ENCODE measurements around the gene THNSL1. TPM values are rescaled to one million over a fixed set of nuclear protein-coding genes. Genes with fewer than 3 reads are reported as not detected.

The THNSL1 gene
- total and polyA plus RNA-seq, 4 donors: 2.0 to 8.6 (median 2.9) TPM

GRCh38 chr10:24983130-24983529 lies 33.3 kb upstream of the THNSL1 start:
- DNase-seq (no peak), ATAC-seq (ENCODE audit: insufficient read depth, low FRiP score) (no peak)
- 95 to 98% methylated on average over 4 of the region's 4 CpGs for WGBS, 2 donors
- Histone ChIP-seq H3K27ac (ENCODE audit: low read depth in 1 of 2, low read length in 1 of 2) (no peak overlapping the region), H3K27me3 (ENCODE audit: control insufficient read depth in 3 of 3, insufficient read depth in 3 of 3, low read length in 2 of 3) (no peaks in the 10 kb centered on the region), H3K36me3 (ENCODE audit: control insufficient read depth in 4 of 4, insufficient read depth in 4 of 4, low read length in 4 of 4) (no peaks in the 10 kb centered on the region), H3K4me1 (ENCODE audit: control insufficient read depth in 5 of 5, insufficient read depth in 5 of 5, low read length in 5 of 5) (peaks cover 0 to 4% (median 0%) of the 10 kb centered on the region in 5 donors), H3K9me3 (ENCODE audit: control insufficient read depth in 4 of 4, insufficient read depth in 3 of 4, low read length in 3 of 4) (no peaks in the 10 kb centered on the region), H3K4me3 (no peak overlapping the region), H3K9ac (ENCODE audit: insufficient read depth in 1 of 2, low read length in 2 of 2) (no peak overlapping the region)
- TF ChIP-seq CTCF (IDR thresholded peaks at IDR 0.05; ENCODE audit: control extremely low read depth, extremely low read depth): no peak

- H3K27me3 ChIP-seq (ENCODE audit: control insufficient read depth in 3 of 3, insufficient read depth in 3 of 3, low read length in 2 of 3): no peaks in the 10 kb centered on the region
- H3K36me3 ChIP-seq (ENCODE audit: control insufficient read depth in 4 of 4, insufficient read depth in 4 of 4, low read length in 4 of 4): no peaks in the 10 kb centered on the region
- H3K9me3 ChIP-seq (ENCODE audit: control insufficient read depth in 4 of 4, insufficient read depth in 3 of 4, low read length in 3 of 4): no peaks in the 10 kb centered on the region
- no peak overlapping the region for H3K4me3 ChIP-seq
- ATAC-seq (ENCODE audit: insufficient read depth, low FRiP score) (no peak), DNase-seq (no peak)
- peaks cover 0 to 4% (median 0%) of the 10 kb centered on the region in 5 donors for H3K4me1 ChIP-seq (ENCODE audit: control insufficient read depth in 5 of 5, insufficient read depth in 5 of 5, low read length in 5 of 5)
- 83 to 90% methylated on average over 3 of the region's 3 CpGs for WGBS, 2 donors
- no peak overlapping the region for H3K27ac ChIP-seq (ENCODE audit: low read depth in 1 of 2, low read length in 1 of 2)
- H3K9ac ChIP-seq (ENCODE audit: insufficient read depth in 1 of 2, low read length in 2 of 2): no peak overlapping the region
- TF ChIP-seq CTCF (IDR thresholded peaks at IDR 0.05; ENCODE audit: control extremely low read depth, extremely low read depth): no peak
Observed at GRCh38 chr10:24983946-24984345, 32.5 kb upstream of the THNSL1 start.

- 61 to 63% methylated on average over 3 of the region's 3 CpGs for WGBS, 2 donors
Observed at GRCh38 chr10:24984906-24985305, 31.5 kb upstream of the THNSL1 start.

More at GRCh38 chr10:24984906-24985305, 31.5 kb upstream of the THNSL1 start:
- Histone ChIP-seq H3K4me1 (ENCODE audit: control insufficient read depth in 5 of 5, insufficient read depth in 5 of 5, low read length in 5 of 5) (peaks cover 0 to 4% (median 0%) of the 10 kb centered on the region in 5 donors), H3K27me3 (ENCODE audit: control insufficient read depth in 3 of 3, insufficient read depth in 3 of 3, low read length in 2 of 3) (no peaks in the 10 kb centered on the region), H3K9ac (ENCODE audit: insufficient read depth in 1 of 2, low read length in 2 of 2) (no peak overlapping the region), H3K27ac (ENCODE audit: low read depth in 1 of 2, low read length in 1 of 2) (peak overlapping the region in 1 of 2 donors; percentile 18), H3K36me3 (ENCODE audit: control insufficient read depth in 4 of 4, insufficient read depth in 4 of 4, low read length in 4 of 4) (no peaks in the 10 kb centered on the region), H3K4me3 (no peak overlapping the region), H3K9me3 (ENCODE audit: control insufficient read depth in 4 of 4, insufficient read depth in 3 of 4, low read length in 3 of 4) (no peaks in the 10 kb centered on the region)
- TF ChIP-seq CTCF (IDR thresholded peaks at IDR 0.05; ENCODE audit: control extremely low read depth, extremely low read depth): no peak
- ATAC-seq (ENCODE audit: insufficient read depth, low FRiP score) (no peak), DNase-seq (no peak)

Measured in lung (tissue), 12 donors.